Anterior cingulate cortex (tissue), 58 donors: Measurements from ENCODE around the gene CCDC183.
"Not testable (repeated sequence)": the region's sequence is repeated elsewhere in the genome, so short reads cannot be mapped to it uniquely, and the experiment has no call there.

Experiments
- DNase-seq, 58 donors: peaks; one replicate each; lab custom pipeline; 2025; lab: John Stamatoyannopoulos, UW

Gene CCDC183

DNA sequence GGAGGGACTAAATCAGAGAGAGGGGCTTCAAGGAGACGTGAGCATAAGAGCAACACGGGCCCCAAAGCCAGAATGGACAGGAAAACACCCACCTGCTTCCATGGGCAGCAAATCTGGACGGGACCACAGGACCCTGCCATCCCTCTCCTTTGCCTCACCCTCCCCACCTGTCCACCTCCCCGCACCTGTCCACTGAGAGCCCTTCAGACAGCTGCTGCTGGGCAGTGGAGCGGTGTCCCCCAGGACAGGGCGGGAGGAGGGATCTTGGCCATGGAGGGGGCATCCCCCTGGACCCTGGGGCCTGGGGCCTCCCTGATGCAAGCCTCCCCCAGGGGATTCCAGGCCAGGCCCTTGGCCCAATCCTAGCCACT lies 2.6 kb downstream of the CCDC183 start:
- no peak for DNase-seq

DNA sequence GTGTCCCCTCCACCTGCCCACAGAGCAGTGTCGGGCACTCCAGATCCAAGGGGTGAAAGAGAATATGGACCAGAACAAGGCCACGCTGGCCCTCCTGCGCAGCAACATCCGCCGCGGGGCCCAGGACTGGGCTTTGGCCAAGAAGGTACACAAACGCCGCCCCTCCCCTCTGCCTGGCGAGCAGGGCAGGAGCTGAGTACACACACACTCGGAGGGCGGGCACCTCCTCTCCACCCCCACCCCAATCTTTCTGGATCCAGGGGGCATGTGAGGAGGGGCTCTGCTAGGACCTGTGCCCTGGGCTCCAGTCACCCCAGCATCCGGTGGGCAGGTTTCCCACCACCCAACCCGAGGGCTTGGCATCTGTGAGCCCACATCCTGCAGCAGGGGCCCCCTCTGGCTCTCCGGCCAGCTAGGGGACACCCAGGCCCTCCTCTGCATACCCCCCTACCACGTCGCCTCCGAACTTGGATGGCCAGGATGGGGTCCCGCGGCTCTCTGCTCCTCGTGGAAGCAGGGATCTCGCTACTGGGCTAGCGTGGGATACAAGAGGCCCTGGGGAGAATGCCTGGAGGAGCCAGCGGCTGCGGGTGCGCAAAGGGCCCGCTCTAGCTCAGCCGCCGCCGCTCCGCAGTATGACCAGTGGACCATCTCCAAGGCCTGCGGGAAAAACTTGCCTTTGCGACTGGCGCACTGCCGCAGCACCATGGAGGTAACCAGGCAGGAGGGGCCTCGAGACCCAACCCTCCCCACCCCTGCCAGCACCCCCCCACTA lies 3.1 kb downstream of the CCDC183 start:
- DNase-seq = peak in 1 of 58 donors; percentile 61

DNA sequence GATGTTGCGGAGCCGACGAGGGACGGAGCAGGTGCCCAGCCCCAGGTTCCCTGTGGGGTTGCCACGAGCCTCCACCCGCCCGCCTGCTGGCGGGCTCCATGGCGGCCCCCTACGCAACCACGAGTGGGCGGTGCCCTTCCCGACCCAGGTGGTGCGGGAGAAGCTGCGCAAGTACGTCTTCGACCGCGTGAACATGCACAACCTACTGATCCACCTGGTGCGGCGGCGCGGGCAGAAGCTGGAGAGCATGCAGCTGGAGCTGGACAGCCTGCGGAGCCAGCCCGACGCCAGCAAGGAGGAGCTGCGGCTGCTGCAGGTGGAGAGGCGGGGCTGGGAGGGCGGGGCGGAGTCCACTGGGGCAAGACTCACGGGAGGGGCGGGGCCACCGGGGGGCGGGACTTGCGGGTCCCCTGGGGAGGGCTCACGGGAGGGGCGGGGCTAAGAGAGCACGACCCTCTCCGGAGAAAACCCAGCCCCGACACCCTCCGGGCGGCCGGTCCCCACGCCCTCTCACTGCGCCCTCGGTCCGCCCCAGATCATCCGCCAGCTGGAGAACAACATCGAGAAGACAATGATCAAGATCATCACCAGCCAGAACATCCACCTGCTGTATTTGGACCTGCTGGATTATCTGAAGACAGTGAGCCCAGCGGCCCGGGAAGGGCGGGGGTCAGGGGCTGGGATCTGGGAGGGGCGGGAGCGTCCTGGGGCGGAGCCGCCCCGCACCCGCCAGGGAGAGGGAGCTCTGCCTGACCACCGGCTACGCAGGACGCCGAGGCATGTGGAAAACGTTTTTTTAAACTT lies 3.9 kb downstream of the CCDC183 start:
- DNase-seq = peak in 50 of 58 donors; percentile 20 to 89 (median 62)

- no peak for DNase-seq
Observed at GRCh38 chr9:136802321-136802720, 6.2 kb downstream of the CCDC183 start.

GRCh38 chr9:136803009-136803550 lies 6.9 kb downstream of the CCDC183 start:
- not testable (repeated sequence) for DNase-seq

DNA sequence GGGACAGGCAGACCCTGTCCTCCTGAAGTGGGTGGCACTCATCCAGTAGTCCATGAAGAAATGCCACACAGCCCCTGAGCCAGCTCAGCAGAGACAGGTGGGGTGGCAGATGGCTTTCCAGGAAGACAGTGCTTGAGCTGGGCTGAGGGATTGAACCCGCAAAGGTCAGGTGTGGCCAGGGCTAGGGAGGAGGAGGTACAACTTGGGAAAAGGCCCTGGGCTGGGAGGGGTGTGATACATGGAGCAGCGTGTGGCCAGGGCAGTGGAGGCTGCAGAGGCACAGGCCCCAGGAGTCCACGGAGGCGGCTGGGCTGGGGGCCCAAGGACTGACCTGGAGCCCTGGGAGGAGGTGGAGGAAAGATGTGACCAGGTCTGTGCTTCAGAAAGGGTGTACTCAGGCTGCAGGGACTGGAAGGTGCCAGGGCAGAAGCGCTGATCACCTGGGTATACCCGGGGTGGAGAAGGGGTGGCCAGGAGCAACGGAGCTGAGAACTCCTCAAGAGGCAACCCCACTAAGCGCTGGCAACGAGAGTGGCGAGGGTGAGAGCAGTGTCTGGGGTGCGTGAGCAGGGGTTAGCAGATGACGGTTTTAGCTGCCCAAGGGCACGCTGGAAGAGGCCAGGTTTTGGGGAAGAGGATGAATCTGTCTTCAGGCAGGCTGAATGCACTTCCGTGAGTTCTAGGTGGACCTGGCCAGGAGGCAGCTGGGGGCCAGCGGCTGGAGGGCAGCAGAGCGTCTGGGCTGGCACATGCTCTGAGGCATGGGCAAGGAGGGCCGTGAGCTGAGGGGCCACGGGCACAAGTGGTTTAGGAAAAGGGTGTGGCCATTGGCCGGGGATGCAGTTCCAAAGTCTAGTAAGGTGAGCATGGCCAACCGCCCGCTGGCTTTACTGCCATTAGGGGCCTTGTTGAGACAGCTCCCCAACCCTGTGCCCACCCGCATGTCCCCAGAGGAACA lies 7.7 kb downstream of the CCDC183 start:
- DNase-seq = no peak

GRCh38 chr9:136804509-136805206 lies 8.5 kb downstream of the CCDC183 start:
- DNase-seq = no peak

DNA sequence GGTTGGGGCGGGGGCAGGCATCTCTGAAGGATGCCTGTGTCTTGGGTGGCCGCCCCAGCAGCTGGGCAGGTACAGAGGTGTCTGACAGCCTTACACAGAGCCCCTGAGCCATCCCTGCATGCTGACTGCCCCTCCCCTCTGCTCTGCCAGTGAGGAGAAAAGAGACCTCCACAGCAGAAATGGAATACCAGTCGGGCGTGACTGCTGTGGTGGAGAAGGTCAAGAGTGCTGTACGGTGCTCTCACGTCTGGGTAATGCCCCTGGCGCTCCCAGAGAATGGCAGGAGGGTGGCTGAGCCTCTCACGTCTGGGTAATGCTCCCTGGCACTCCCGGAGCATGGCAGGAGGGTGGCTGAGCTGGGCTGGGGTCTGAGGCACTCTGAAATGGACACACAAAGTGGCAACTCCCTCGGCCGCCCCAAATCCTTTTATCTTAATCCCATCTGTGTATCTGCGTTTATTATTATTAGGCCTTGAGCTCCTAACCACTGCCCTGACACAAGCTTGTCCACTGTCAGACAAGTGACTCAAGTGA lies 9.1 kb downstream of the CCDC183 start:
- no peak for DNase-seq

DNA sequence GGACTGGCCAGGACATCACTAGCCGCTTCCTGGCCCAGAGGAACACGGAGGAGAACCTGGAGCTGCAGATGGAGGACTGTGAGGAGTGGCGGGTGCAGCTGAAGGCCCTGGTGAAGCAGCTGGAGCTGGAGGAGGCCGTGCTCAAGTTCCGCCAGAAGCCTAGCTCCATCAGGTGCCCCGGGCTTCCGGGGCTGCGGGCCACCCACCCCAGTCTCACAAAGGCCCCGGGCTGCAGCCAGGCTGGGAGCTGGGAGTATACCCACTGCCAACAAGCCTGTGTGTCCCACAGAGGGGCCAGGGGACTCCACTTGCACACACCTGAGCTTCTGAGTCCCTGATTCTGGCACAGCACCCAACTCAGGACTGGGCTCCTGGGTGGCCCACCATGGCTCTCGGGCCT lies 9.9 kb downstream of the CCDC183 start:
- DNase-seq = no peak

DNA sequence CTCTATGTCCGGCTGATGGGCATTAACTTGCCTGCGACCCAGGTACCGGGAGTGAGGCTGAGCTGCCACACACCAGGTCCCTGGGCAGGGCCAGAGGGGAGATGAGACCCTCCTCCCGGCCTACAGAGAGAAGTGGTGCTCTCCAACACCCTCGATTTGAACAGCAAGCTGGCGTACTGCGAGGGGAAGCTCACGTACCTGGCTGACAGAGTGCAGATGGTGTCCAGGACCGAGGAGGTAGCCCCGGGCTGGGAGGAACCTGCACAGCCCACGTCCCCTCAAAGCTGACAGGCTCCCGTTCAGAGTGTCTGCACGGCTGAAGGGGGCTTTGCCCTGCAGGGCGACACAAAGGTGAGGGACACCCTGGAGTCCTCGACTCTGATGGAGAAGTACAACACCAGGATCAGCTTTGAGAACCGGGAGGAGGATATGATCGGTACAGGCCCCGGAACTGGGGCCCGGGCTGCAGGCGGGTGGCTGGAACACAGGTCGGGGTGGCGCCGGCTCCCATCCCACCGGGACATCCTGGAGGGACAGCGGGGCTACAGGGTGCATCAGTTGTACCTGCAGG lies 10.6 kb downstream of the CCDC183 start:
- no peak for DNase-seq

- DNase-seq = peak in 53 of 58 donors; percentile 23 to 85 (median 67)
Observed at GRCh38 chr9:136807281-136808074, 11.3 kb downstream of the CCDC183 start, which contains the start of gene RABL6. Gene RABL6, plus strand, starts transcription at chr9:136807948. Its CDS starts 249 bp downstream, at chr9:136808197.

- peak in 21 of 58 donors; percentile 21 to 73 (median 61) for DNase-seq
Observed at GRCh38 chr9:136808075-136808805, 12.1 kb downstream of the CCDC183 start.

- no peak for DNase-seq
Observed at GRCh38 chr9:136808806-136809158, 12.6 kb downstream of the CCDC183 start.

- DNase-seq = no peak
Observed at GRCh38 chr9:136814725-136815421, 18.7 kb downstream of the CCDC183 start.

GRCh38 chr9:136815422-136815782 lies 19.3 kb downstream of the CCDC183 start:
- DNase-seq = no peak

- DNase-seq = peak in 1 of 58 donors; percentile 24
Observed at GRCh38 chr9:136820971-136821825, 25.1 kb downstream of the CCDC183 start.
